HPDE6-E6E7 (cell line): ENCODE results near the gene PEAK1.

Source experiments
- DNase-seq: peaks from one replicate; pipeline ENCODE4 v3.0.0; 2011; ENCODE audit warnings: missing footprints; ENCODE audit errors: extremely low spot score

Gene PEAK1

DNA sequence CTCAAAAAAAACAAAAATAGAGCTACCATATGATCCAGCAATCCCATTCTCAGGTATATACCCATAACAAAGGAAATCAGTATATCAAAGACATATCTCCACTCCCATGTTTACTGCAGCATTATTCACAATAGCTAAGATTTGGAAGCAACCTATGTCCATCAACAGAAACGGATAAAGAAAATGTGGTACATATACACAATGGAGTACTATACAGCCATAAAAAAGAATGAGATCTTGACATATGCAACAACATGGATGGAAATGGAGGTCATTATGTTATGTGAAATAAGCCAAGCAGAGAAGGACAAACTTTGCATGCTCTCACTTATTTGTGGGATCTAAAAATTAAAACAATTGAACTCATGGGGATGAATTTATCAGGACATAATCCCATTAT lies 19.6 kb downstream of the PEAK1 start:
- no peak for DNase-seq

DNA sequence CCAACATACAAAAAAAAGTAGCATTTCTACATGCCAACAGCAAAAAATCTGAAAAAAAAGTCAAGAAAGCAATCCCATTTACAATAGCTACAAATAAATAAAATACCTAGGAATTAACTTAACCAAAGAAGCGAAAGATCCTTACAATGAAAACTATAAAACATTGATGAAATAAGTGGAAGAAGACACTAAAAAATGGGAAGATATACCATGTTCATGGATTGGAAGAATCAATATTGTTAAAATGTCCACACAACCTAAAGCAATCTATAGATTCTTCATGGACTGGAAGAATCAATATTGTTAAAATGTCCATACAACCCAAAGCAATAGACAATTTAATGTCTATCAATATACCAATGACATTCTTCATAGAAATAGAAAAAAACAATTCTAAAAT lies 21.0 kb downstream of the PEAK1 start:
- no peak for DNase-seq

DNA sequence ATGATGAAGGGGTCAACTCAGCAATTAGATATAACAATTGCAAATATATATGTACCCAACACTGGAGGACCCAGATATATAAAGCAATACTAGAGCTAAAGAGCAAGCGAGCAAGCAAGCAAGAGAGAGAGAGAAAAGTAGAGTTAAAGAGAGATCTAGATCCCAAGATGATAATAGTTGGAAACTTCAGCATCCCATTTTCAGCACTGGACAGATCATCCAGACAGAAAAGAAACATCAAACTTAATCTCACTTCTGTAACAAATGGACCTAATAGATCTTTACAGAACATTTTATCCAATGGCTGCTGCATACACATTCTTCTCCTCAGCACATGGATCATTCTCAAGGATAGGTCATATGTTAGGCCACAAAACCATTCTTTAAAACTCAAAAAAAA lies 23.2 kb downstream of the PEAK1 start:
- no peak for DNase-seq

DNA sequence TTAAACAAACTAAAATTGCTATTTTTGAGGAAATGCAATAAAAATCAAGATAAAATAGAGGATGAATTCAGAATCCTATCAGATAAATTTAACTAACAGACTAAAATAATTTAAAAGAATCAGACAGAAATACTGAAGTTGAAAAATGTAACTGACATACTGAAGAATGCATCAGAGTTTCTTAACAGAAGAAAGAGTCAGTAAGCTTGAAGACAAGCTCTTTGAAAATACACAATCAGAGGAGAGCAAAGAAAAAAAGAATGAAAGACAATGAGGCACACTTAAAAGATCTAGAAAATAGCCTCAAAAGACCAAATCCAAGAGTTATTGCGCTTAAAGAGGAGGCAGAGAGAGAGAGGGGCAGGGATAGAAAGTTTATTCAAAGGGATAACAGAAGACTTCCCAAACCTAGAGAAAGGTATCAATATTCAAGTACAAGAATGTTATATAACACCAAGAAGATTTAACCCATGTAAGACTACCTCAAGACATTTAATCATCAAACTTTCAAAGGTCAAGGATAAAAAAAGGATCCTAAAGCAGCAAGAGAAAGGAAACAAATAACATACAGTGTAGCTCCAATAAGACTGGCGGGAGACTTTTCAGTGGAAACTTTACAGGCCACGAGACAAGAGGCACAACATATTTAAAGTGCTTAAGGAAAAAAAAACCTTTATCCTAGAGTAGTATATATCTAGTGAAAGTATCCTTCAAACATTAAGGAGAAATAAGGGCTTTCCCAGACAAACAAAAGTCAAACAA lies 24.7 kb downstream of the PEAK1 start:
- no peak for DNase-seq

DNA sequence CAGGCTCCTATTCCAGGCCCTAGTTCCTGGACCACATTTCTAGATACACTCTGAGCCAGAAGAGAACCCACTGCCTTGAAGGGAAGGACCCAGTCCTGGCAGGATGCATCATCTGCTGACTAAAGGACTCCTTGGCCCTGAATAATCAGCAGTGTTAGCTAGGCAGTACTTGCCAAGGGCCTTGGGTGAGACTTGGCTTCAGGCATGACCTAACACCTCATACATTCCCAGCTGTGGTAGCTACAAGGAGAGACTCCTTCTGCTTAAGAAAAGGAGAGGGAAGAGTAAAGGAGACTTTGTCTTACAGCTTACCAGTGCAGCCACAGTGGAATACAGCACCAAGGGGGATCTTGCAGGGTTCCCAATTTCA lies 26.4 kb downstream of the PEAK1 start:
- DNase-seq = no peak

- DNase-seq = no peak
Measured at GRCh38 chr15:77392762-77393470, 27.0 kb downstream of the PEAK1 start.

GRCh38 chr15:77391372-77391951 lies 28.4 kb downstream of the PEAK1 start:
- DNase-seq = no peak

GRCh38 chr15:77387365-77388105 lies 32.4 kb downstream of the PEAK1 start:
- no peak for DNase-seq

DNA sequence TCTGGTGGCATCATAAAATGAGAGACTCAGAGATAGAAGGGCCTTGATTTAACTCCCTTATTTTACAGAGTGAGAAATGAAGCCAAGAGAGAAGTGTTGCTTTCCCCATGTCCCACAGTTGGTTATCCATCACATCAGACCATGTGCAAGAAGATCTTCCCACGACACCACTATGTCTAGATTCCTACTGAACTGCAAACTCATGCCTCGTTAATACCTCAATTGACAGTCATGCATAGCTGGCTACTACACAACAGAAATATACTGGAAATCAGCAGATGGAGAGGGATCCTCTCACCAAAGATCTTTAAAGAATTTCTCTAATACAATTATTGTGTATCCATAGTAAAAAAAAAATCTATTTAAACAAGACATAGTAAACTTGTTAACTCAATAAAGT lies 33.3 kb downstream of the PEAK1 start:
- DNase-seq = no peak

DNA sequence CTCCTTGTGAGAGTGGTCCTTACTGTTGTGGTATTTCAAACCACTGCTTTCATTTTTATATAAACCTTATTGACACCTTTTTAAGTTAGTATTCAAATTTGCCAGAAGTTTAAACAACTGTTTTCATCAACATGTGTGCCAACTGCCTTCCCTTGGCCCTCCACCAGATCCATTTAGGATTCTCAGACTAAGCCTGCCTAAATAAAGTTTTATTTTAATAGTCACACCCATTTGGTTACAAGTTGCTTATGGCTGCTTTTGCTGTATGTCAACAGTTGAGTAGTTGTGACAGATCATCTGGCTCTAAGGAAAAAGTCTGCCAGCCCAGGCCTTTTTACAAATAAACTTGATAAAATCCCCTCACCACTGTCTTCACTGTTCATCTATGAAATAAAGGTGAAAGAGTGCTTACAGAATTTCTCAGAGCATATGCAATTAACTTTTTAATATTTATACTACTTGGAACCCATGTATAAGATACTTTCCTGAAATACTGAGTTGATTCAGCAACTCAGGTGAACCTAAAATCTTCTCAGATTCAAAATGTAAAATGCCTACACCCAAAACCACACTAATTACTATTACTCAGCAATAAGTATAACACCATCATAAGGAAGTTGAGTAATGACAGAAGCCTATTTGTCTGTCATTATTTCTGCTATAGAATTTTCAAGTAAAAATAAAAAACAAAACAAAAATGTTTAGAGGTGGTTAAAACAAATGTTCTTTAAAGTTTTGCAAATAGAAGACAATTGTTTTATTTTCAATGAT lies 35.1 kb downstream of the PEAK1 start:
- DNase-seq = no peak

DNA sequence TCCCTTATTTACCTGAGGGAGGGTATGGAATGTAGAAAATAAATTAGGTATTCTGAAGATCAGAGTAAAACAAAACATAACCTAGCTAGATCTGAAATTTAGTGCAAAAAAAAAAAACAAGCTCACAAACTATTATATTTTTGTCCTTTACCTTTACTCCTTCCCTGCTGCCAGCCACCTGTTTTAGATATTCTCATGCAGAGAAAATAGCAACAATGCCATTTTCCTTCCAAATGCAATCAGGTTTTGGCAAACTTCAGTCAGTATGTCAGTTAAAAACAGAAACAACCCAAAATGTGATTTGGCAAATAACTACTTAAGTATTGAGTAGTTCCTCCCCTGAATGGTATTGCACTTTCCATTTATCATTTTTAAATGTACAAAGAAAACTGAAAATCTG lies 35.8 kb downstream of the PEAK1 start:
- no peak for DNase-seq

DNA sequence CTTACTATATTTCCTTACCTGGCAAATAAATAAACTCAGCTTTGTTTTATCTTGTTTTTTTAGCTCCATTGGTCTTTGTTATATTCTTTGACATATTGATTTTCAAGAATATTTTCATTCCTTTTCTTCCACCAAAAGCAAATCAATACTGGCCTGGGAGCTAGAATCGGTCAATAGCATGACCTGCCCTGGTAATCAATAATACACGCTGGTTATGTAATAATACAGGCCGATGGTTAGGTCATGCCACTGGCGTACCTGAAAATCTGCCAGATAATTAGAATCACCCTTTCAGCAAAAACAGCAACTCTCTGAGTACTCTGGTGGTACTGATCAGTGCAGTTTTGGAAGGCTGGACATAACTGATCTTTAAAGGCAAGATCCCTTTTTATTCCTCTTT lies 39.9 kb downstream of the PEAK1 start:
- DNase-seq = no peak

GRCh38 chr15:77376770-77377169 lies 43.1 kb downstream of the PEAK1 start:
- no peak for DNase-seq

GRCh38 chr15:77375133-77375532 lies 44.8 kb downstream of the PEAK1 start:
- no peak for DNase-seq

GRCh38 chr15:77373441-77373840 lies 46.5 kb downstream of the PEAK1 start:
- no peak for DNase-seq

DNA sequence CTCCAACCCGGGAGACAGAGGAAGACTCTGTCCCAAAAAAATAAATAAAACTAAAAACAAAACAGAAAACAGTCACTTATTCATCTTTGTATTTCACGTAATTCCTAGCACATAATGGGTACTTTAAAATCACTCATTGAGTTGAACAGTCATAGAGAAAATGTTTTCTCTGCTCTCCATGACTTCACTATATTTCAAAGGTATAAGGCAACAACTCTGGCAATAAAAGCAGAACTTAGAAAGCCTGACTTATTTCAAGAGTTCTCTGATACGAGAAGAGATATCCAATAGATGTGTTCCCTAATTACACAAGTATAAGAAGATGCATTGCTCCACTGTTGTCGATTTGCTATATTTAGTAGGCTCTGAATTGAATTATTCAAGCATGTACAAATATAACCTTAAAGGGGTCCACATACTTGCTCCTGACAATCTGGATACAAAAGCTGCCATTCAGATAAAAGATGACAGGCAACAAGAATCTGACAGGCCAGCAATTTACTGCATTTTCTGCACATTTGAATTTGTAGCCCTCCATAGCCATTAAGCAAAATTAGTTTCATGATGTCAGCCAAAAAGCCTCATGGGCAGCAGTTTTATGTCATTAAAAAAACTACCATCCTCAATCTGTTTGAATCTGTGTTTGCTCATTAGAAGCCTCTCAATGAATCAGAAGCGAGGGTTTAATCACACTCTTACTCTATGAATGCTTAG lies 47.9 kb downstream of the PEAK1 start:
- no peak for DNase-seq

GRCh38 chr15:77370580-77370979 lies 49.3 kb downstream of the PEAK1 start:
- no peak for DNase-seq

- DNase-seq = no peak
Measured at GRCh38 chr15:77369168-77369567, 50.7 kb downstream of the PEAK1 start.

DNA sequence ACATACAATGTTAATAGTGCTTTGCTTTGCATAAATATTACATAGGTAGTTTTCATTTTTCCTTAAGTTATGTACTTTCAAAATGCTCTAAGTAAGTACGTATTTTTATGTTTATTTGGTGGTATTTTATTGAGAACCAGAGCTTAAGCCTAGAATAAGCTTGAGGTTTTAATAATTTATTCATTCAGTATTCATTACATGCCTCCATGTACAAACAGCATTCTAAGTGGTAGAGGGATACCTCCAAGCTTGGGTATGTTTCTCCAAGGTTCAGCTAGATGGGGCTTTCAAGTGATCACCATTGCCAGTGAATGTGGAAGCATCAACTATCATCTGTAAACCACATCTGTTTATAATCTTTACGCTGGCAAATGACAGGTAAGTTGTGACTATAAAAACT lies 52.3 kb downstream of the PEAK1 start:
- DNase-seq = no peak

DNA sequence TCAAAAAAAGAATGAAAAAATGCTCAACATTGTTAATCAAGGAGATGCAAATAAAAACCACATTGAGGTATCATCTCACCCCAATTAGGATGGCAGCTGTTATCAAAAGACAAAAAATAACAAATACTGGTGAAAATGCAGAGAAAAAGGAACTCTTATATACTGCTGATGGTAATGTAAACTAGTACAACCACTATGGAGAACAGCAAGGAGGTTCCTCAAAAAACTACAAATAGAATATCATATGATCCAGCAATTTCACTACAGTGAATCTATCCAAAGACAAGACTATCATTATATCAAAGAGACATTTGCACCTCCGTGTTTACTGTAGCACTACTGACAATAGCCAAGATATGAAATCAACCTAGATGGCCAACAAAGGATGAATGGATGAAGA lies 58.4 kb downstream of the PEAK1 start:
- DNase-seq = no peak
